IPS-20b (cell line): ENCODE measurements around the gene LZTS3.
"Not testable (repeated sequence)": the region's sequence is repeated elsewhere in the genome, so short reads cannot be mapped to it uniquely, and the experiment has no call there.

Source experiments
- H3K27ac ChIP-seq: one replicate; pipeline ENCODE4 v1.5.1; 2013; ENCODE audit warnings: low read length
- H3K27me3 ChIP-seq: 2 replicates; pipeline ENCODE4 v1.6.1; 2013; ENCODE audit warnings: mild to moderate bottlenecking, low read length, inconsistent platforms; ENCODE audit not compliant: insufficient read depth
- H3K36me3 ChIP-seq: 2 replicates; pipeline ENCODE4 v1.6.1; 2013; ENCODE audit warnings: low read depth, mild to moderate bottlenecking, inconsistent platforms, low read length, moderate library complexity; ENCODE audit not compliant: insufficient read depth
- H3K4me1 ChIP-seq: 2 replicates; pipeline ENCODE4 v1.6.1; 2013; ENCODE audit warnings: mild to moderate bottlenecking, control low read depth, inconsistent platforms, low read length, moderate library complexity; ENCODE audit not compliant: insufficient read depth
- H3K4me3 ChIP-seq: 2 replicates; pipeline ENCODE4 v1.5.1; 2013; ENCODE audit warnings: mild to moderate bottlenecking, low read length, inconsistent platforms
- H3K9ac ChIP-seq: 2 replicates; pipeline ENCODE4 v1.6.1; 2013; ENCODE audit warnings: low read depth, mild to moderate bottlenecking, inconsistent platforms, low read length, moderate library complexity
- H3K9me3 ChIP-seq: 2 replicates; pipeline ENCODE4 v1.6.1; 2013; ENCODE audit warnings: mild to moderate bottlenecking, low read depth, low read length, inconsistent platforms; ENCODE audit not compliant: insufficient read depth

LZTS3 gene

DNA sequence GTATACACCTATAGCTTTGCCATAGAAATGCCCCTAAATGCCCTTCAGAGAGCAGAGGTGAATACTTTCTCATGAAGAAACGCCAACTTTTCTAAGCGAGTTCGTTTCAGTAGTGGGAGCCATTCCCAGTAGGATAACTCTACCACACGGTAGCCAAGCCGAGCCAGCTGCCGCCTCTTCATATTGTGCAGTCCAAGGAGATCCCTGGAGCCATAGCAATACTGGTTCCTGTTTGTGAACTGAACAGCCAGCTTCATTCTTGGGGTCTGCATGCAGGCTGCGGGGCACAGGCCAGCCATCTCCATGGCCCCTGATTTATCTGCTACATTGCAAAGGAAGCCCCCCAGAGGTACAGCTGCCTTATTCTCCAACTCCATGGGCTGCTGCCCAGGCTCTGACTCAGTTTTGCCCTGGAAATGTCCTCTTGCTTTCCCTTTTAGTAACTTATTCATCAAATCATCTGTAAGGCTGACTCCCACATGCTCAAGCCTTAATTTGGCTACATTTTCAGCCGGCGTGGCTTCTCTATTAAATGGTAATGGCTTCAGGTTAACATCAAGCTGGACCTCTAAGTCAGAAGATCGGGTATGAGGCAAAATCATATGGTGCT lies 26.5 kb downstream of the LZTS3 start:
- Histone ChIP-seq H3K27me3 (no peaks in the 10 kb centered on the region), H3K4me1 (no peaks in the 10 kb centered on the region), H3K4me3 (no peak overlapping the region), H3K36me3 (peaks cover 37% of the 10 kb centered on the region), H3K9me3 (no peaks in the 10 kb centered on the region), H3K27ac (no peak overlapping the region), H3K9ac (no peak overlapping the region)

DNA sequence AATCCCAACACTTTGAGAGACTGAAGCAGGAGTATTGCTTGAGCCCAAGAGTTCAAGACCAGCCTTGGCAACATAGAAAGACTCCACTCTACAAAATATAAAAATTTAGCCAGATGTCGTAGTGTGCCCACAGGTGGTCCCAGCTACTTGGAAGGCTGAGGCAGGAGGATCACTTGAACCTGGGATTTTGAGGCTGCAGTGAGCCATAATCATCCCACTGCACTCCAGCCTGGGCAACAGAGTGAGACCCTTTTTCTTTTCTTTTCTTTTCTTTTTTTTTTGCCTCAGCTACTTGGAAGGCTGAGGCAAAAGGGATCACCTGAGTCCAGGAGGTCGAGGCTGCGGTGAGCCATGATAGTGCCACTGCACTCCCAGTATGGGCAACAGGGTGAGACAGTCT lies 31.6 kb downstream of the LZTS3 start:
- Histone ChIP-seq H3K4me3 (no peak overlapping the region), H3K9ac (no peak overlapping the region), H3K27me3 (no peaks in the 10 kb centered on the region), H3K36me3 (peaks cover 4% of the 10 kb centered on the region; the same call in 1 of the 2 replicates), H3K27ac (no peak overlapping the region), H3K4me1 (no peaks in the 10 kb centered on the region), H3K9me3 (no peaks in the 10 kb centered on the region)

DNA sequence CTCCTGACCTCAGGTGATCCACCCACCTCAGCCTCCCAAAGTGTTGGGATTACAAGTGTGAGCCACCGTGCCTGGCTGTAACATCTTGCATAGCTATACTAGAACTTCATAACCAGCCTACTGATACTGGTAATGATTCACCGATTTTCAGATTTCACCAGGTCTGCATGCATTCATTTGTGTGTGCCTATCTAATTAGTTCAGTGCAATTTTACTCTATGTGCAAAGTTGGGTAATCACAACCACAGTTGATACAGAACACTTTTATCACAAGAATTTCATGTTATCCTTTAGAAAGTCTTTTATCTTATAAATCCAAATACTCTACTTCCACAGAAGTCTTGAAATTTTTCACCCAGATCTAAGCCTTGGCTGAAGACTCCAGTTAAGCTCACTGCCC lies 35.9 kb downstream of the LZTS3 start:
- no peaks in the 10 kb centered on the region for H3K27me3 ChIP-seq
- no peak overlapping the region for H3K4me3 ChIP-seq
- no peaks in the 10 kb centered on the region for H3K9me3 ChIP-seq
- no peak overlapping the region for H3K9ac ChIP-seq
- H3K27ac ChIP-seq = no peak overlapping the region
- no peaks in the 10 kb centered on the region for H3K36me3 ChIP-seq
- H3K4me1 ChIP-seq = no peaks in the 10 kb centered on the region

DNA sequence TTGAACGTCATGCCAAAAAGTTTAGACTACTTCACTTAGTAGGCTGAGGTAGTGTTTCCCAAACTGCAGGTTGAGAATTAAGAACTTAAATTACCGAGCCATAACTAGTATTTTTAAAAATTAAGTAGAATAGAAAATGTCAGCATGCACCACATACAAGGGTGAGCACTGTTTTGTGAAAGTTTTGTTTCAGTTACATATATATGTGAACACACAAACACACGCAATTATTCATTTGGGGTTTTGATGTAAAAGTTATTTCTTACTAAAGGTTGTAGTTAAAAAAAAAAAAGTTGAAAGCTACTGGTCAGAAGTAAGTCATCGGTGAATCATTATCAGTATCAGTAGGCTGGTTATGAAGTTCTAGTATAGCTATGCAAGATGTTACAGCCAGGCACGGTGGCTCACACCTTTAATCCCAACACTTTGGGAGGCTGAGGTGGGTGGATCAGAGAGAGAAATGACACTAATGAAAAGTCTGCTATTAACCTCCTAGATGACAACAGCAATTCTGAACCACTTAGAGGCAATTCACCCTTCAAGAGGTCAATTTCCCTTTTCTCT lies 37.8 kb downstream of the LZTS3 start:
- H3K27me3 ChIP-seq = no peaks in the 10 kb centered on the region
- no peaks in the 10 kb centered on the region for H3K9me3 ChIP-seq
- no peak overlapping the region for H3K27ac ChIP-seq
- no peak overlapping the region for H3K4me3 ChIP-seq
- H3K36me3 ChIP-seq = no peaks in the 10 kb centered on the region
- H3K9ac ChIP-seq = no peak overlapping the region
- H3K4me1 ChIP-seq = no peaks in the 10 kb centered on the region

DNA sequence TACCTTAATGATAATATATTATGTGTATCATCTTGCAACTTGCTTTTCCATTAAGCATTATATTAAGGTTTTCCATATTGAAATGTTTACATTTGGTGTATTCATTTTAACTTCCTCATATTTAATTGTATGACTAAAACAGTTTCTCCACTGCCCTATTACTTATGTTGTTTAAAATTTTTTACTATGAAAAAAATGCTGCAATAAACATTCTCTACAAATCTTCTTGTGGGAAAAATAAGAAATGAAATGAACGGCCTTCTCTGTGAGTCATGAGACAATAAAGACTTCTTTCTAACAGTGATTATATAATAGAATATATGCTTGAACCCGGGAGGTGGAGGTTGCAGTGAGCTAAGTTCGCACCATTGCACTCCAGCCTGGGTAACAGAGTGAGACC lies 39.2 kb downstream of the LZTS3 start:
- Histone ChIP-seq H3K4me1 (no peaks in the 10 kb centered on the region), H3K27ac (no peak overlapping the region), H3K4me3 (no peak overlapping the region), H3K36me3 (no peaks in the 10 kb centered on the region), H3K9ac (no peak overlapping the region), H3K27me3 (no peaks in the 10 kb centered on the region), H3K9me3 (no peaks in the 10 kb centered on the region)

DNA sequence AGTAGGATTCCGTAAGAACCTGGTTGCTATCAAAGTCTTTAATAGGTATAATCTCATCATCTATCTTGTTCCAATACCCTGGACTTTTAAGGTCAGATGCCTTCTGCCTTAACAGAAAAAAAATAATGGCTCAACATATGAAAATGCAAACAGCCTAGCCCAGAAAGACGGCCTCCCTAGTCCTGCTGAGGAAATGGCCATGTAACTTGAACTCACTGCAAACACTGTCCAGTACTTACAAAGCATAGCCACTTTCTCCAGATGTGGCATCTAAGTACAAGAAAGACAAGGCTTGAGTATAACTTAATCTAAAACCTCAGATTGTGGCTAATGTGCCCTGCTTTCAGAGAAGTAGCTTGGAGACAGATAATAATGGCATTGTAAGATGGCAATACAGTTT lies 40.2 kb downstream of the LZTS3 start:
- H3K27me3 ChIP-seq = no peaks in the 10 kb centered on the region

DNA sequence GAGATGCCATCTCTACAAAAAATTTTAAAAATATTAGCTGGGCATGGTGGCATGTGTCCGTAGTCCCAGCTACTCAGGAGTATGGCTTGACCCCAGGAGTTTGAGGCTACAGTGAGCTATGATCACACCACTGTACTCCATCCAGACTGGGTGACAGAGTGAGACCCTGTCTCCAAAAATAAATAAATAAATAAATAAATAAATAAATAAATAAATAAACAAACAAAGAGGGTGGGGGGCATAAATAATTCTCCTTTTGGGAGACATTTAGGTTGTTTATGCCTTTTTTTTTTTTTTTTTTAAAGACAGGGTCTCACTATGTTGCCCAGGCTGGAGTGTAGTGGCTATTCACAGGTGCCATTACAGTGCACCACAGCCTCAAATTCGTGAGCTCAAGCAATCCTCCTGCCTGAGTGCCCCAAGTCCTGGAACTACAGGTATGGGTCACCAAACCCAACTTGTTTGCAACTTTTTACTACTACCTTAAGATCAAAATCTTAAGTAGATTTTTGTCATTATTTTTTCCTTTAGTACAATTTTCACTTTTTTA lies 43.2 kb downstream of the LZTS3 start:
- Histone ChIP-seq H3K36me3 (no peaks in the 10 kb centered on the region), H3K9ac (no peak overlapping the region), H3K9me3 (no peaks in the 10 kb centered on the region; the same call in 1 of the 2 replicates), H3K4me3 (no peak overlapping the region), H3K27ac (no peak overlapping the region), H3K4me1 (no peaks in the 10 kb centered on the region), H3K27me3 (no peaks in the 10 kb centered on the region)

More for the DNA sequence above, 40.2 kb downstream of the LZTS3 start:
- no peaks in the 10 kb centered on the region for H3K4me1 ChIP-seq
- H3K9ac ChIP-seq = no peak overlapping the region
- no peaks in the 10 kb centered on the region for H3K36me3 ChIP-seq
- no peak overlapping the region for H3K27ac ChIP-seq
- H3K4me3 ChIP-seq = no peak overlapping the region
- no peaks in the 10 kb centered on the region for H3K9me3 ChIP-seq

DNA sequence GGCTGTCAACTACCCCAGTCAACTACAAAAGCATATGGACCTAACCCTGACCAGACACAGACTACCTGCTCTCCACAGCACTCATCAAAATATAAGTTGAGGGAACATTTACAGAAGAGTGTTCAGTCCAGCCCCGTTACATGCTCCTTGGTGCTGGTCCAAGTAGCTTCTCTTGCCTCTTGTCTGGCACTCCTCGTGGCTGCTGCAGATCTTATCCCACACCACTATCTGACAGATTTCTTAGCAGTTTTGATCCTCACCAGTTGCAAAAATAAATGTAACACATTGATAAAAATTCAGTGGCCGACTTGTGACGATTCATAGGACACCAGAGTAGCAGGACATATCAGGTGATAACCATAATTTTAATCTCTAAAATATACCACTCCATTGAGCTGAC lies 44.3 kb downstream of the LZTS3 start:
- H3K9me3 ChIP-seq = no peaks in the 10 kb centered on the region; the same call in 1 of the 2 replicates
- no peaks in the 10 kb centered on the region for H3K36me3 ChIP-seq
- no peaks in the 10 kb centered on the region for H3K27me3 ChIP-seq
- no peak overlapping the region for H3K9ac ChIP-seq
- no peaks in the 10 kb centered on the region for H3K4me1 ChIP-seq
- no peak overlapping the region for H3K4me3 ChIP-seq
- no peak overlapping the region for H3K27ac ChIP-seq

DNA sequence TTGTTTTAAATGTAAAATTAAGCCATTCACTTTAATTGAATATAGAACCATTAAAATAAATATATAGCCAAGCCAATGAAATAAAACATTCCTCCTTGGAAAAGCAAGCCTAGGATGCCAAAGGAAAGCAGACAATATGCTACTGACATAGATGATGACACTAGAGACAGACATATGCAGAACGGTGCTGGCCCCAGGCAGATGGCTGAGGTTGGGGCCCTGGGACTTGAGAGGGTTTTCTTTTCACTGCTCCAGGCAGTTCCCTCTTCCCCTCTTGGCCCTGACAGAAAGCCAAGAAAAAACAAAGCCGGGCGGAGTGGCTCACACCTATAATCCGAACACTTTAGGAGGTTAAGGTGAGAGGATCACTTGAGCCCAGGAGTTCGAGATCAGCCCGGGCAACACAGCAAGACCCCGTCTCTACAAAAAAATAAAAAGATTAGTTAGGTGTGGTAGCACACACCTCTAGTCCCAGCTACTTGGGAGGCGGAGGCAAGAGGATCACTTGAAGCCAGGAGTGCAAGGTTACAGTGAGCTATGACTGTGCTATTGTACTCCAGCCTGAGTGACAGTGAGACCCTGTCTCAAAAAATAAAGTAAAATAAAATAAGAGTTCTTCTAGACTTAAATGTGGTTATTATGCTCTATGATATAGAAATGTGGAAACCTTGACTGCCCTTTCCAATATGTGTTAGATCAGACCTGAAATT lies 44.9 kb downstream of the LZTS3 start:
- peaks cover 6% of the 10 kb centered on the region for H3K9me3 ChIP-seq
- 0 out of 2 replicates have a peak, but pooled peaks cover under 1% of the 10 kb centered on the region for H3K36me3 ChIP-seq
- no peak overlapping the region for H3K27ac ChIP-seq
- no peak overlapping the region for H3K9ac ChIP-seq
- H3K4me1 ChIP-seq = no peaks in the 10 kb centered on the region
- H3K27me3 ChIP-seq = no peaks in the 10 kb centered on the region
- H3K4me3 ChIP-seq = no peak overlapping the region

DNA sequence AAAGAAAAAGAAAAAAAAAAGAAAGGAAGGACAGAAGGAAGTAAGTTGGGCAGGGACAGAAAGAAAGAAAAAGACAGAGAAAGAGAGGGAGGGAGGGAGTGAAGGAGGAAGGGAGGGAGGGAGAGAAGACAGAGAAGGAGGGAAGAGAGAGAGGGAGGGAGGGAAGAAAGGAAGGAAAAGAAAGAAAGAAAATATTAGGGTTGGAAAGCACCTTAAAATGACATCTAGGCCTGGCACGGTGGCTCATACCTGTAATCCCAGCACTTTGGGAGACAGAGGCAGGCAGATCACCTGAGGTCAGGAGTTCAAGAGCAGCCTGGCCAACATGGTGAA lies 46.9 kb downstream of the LZTS3 start:
- H3K9ac ChIP-seq = no peak overlapping the region
- H3K27ac ChIP-seq = no peak overlapping the region
- H3K36me3 ChIP-seq = peaks cover 20% of the 10 kb centered on the region
- no peaks in the 10 kb centered on the region for H3K27me3 ChIP-seq
- H3K4me1 ChIP-seq = no peaks in the 10 kb centered on the region
- H3K4me3 ChIP-seq = no peak overlapping the region
- H3K9me3 ChIP-seq = peaks cover 19% of the 10 kb centered on the region

DNA sequence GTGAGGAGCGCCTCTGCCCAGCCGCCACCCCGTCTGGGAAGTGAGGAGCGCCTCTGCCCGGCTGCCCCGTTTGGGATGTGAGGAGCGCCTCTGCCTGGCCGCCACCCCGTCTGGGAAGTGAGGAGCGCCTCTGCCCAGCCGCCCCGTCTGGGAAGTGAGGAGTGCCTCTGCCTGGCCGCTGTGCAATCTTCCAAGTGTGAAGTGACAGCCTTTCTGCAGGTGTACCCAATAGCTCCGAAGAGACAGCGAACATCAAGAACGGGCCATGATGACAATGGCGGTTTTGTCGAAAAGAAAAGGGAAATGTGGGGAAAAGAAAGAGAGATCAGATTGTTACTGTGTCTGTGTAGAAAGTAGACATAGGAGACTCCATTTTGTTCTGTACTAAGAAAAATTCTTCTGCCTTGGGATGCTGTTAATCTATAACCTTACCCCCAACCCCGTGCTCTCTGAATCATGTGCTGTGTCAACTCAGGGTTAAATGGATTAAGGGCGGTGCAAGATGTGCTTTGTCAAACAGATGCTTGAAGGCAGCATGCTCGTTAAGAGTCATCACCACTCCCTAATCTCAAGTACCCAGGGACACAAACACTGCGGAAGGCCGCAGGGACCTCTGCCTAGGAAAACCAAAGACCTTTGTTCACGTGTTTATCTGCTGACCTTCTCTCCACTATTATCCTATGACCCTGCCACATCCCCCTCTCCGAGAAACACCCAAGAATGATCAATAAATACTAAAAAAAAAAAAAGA lies 47.4 kb downstream of the LZTS3 start:
- not testable (repeated sequence) for H3K4me3 ChIP-seq, H3K27ac ChIP-seq, H3K9ac ChIP-seq, H3K27me3 ChIP-seq, H3K4me1 ChIP-seq
- Histone ChIP-seq H3K36me3 (peaks cover 26% of the 10 kb centered on the region), H3K9me3 (peaks cover 19% of the 10 kb centered on the region)
